Bronchial epithelial cell (primary cell): ENCODE results near the gene ASPSCR1. TPM values are rescaled to one million over a fixed set of nuclear protein-coding genes. Genes with fewer than 3 reads are reported as not detected.
A peak's percentile ranks its signal among the peaks of the same experiment; 100 is the strongest.

Source experiments
- DNase-seq: peaks from one replicate; pipeline ENCODE4 v3.0.0-alpha.2; 2010; ENCODE audit warnings: low read depth
- FAIRE-seq: peaks from 2 replicates; lab custom pipeline; 2011; peaks lifted over from hg19 to GRCh38; lab: Jason Lieb, UNC
- H3K27me3 ChIP-seq: 2 replicates; pipeline ENCODE4 v1.5.1; 2011; ENCODE audit warnings: low read length; ENCODE audit not compliant: control insufficient read depth, insufficient read depth
- H3K36me3 ChIP-seq: 2 replicates; pipeline ENCODE4 v1.5.1; 2011; ENCODE audit warnings: low read length; ENCODE audit not compliant: control insufficient read depth, insufficient read depth
- H3K4me3 ChIP-seq: 2 replicates; pipeline ENCODE4 v1.5.1; 2011; ENCODE audit warnings: mild to moderate bottlenecking, low read depth, low read length, control low read depth
- CTCF ChIP-seq: IDR thresholded peaks from 2 replicates; pipeline ENCODE4 v1.5.1; 2011; ENCODE audit warnings: mild to moderate bottlenecking, moderate library complexity, low read length, control low read depth, inconsistent platforms; ENCODE audit not compliant: insufficient read depth, severe bottlenecking
- total RNA-seq: library from RNA; depleted of rRNA; stranded (reverse); fragments of >200 nt; gene quantifications from 2 replicates; pipeline ENCODE4 v1.2.1, GENCODE V29; 2014

ASPSCR1 gene
- total RNA-seq, 1 donor from 2014 or later, result 22.6 TPM

- DNase-seq (no peak), FAIRE-seq (no peak)
- H3K27me3 ChIP-seq, result no peaks in the 10 kb centered on the region
- H3K36me3 ChIP-seq, result peaks cover 26% of the 10 kb centered on the region
- peak overlapping the region; percentile 89 for H3K4me3 ChIP-seq
- TF ChIP-seq CTCF, result no peak
These were observed 72.8 kb downstream of the ASPSCR1 start for GRCh38 chr17:82050152-82050760.

- no peak for FAIRE-seq
- no peaks in the 10 kb centered on the region for H3K27me3 ChIP-seq
- H3K36me3 ChIP-seq, result peaks cover 33% of the 10 kb centered on the region
- DNase-seq, result no peak
- no peak for TF ChIP-seq CTCF
- H3K4me3 ChIP-seq, result peak overlapping the region; percentile 89
These were observed 73.6 kb downstream of the ASPSCR1 start for GRCh38 chr17:82050761-82051641.

- FAIRE-seq, result no peak
- Histone ChIP-seq H3K27me3 (no peaks in the 10 kb centered on the region), H3K36me3 (peaks cover 39% of the 10 kb centered on the region), H3K4me3 (peak within 1 kb of the TSS; percentile 89)
- peak; percentile 30 for DNase-seq
- no peak for TF ChIP-seq CTCF
These were observed 74.6 kb downstream of the ASPSCR1 start, which contains the start of the genes GPS1 and RFNG for GRCh38 chr17:82051776-82052637. Gene GPS1, plus strand, starts transcription at chr17:82051898. Its CDS starts 34 bp downstream, at chr17:82051932. Gene RFNG, minus strand, starts transcription at chr17:82051811. Its CDS starts 45 bp downstream, at chr17:82051766.

- H3K27me3 ChIP-seq, result no peaks in the 10 kb centered on the region
- H3K36me3 ChIP-seq, result peaks cover 41% of the 10 kb centered on the region
- no peak for TF ChIP-seq CTCF
- no peak for DNase-seq
- peak overlapping the region; percentile 89 for H3K4me3 ChIP-seq
- FAIRE-seq, result no peak
These were observed 75.2 kb downstream of the ASPSCR1 start for GRCh38 chr17:82052638-82053059.

- no peak overlapping the region for H3K4me3 ChIP-seq
- peaks cover 37% of the 10 kb centered on the region for H3K36me3 ChIP-seq
- no peak for FAIRE-seq
These were observed 75.7 kb downstream of the ASPSCR1 start for GRCh38 chr17:82053130-82053529.

More at GRCh38 chr17:82053130-82053529, 75.7 kb downstream of the ASPSCR1 start:
- H3K27me3 ChIP-seq, result no peaks in the 10 kb centered on the region
- no peak for TF ChIP-seq CTCF
- no peak for DNase-seq
